SU-DHL-6 (cell line): Measurements from ENCODE around the gene MMP14.
"Not testable (repeated sequence)": the region's sequence is repeated elsewhere in the genome, so short reads cannot be mapped to it uniquely, and the experiment has no call there.

Experiments
- H2AFZ ChIP-seq: fragments of 200-600 bp; sonication (generic); 2 replicates; pipeline ENCODE4 v1.6.1; 2014; ENCODE audit warnings: low read depth, mild to moderate bottlenecking, moderate library complexity, mixed read lengths, antibody characterized with exemption, low read length; ENCODE audit not compliant: severe bottlenecking
- H3F3A ChIP-seq: fragments of 200-600 bp; shearing (Covaris generic); 2 replicates; pipeline ENCODE4 v1.6.0; 2016; ENCODE audit warnings: antibody characterized with exemption, mild to moderate bottlenecking; ENCODE audit not compliant: insufficient read depth
- H3K27ac ChIP-seq: fragments of 200-600 bp; sonication (generic); 2 replicates; pipeline ENCODE4 v1.5.1; 2016; ENCODE audit warnings: low read depth, mild to moderate bottlenecking, low read length, moderate library complexity, mixed read lengths
- H3K27me3 ChIP-seq: fragments of 200-600 bp; sonication (generic), shearing (Covaris generic); 2 replicates; pipeline ENCODE4 v1.6.0; 2014; ENCODE audit warnings: mild to moderate bottlenecking, low read length
- H3K36me3 ChIP-seq: fragments of 200-600 bp; sonication (generic); 2 replicates; pipeline ENCODE4 v1.6.1; 2014; ENCODE audit warnings: mild to moderate bottlenecking, low read length, mixed read lengths
- H3K4me2 ChIP-seq: fragments of 300-600, 200-600 bp; shearing (Covaris generic), sonication (generic); 2 replicates; pipeline ENCODE4 v1.6.0; 2014; ENCODE audit warnings: low read length, low read depth, mild to moderate bottlenecking; ENCODE audit not compliant: poor library complexity, severe bottlenecking
- H3K4me3 ChIP-seq: fragments of 200-600 bp; sonication (generic); 2 replicates; pipeline ENCODE4 v1.5.1; 2014; ENCODE audit warnings: antibody characterized with exemption, low read length, mild to moderate bottlenecking, mixed read lengths; ENCODE audit not compliant: insufficient read depth, poor library complexity, severe bottlenecking
- H3K79me2 ChIP-seq: fragments of 200-600 bp; sonication (generic); 2 replicates; pipeline ENCODE4 v1.6.1; 2014; ENCODE audit warnings: mild to moderate bottlenecking, low read length, moderate library complexity; ENCODE audit not compliant: insufficient read depth
- H3K9ac ChIP-seq: fragments of 200-600 bp; sonication (generic); 2 replicates; pipeline ENCODE4 v1.7.0; 2014; ENCODE audit warnings: mild to moderate bottlenecking, low read length
- H3K9me2 ChIP-seq: fragments of 200-600 bp; sonication (generic); replicated peaks from 2 replicates; pipeline ENCODE4 v1.6.1; 2014; ENCODE audit warnings: low read length; ENCODE audit not compliant: insufficient read depth
- H3K9me3 ChIP-seq: fragments of 200-600 bp; sonication (generic); 2 replicates; pipeline ENCODE4 v1.6.1; 2014; ENCODE audit warnings: low read length, mixed read lengths; ENCODE audit not compliant: insufficient read depth
- H4K20me1 ChIP-seq: fragments of 200-600 bp; sonication (generic); 2 replicates; pipeline ENCODE4 v1.6.1; 2014; ENCODE audit warnings: low read depth, mild to moderate bottlenecking, antibody characterized with exemption, low read length, moderate library complexity, mixed read lengths
- CTCF ChIP-seq: fragments of 200-600 bp; sonication (generic); IDR thresholded peaks from one replicate; pipeline ENCODE4 v1.5.1; 2017; ENCODE audit warnings: antibody characterized with exemption, mild to moderate bottlenecking, low read length, moderate library complexity; ENCODE audit not compliant: insufficient read depth, poor library complexity, severe bottlenecking
- EZH2phosphoT487 ChIP-seq: fragments of 200-600 bp; sonication (generic), shearing (Covaris generic); conservative IDR thresholded peaks from 2 replicates; pipeline ENCODE4 v1.6.1; 2018; ENCODE audit warnings: mild to moderate bottlenecking, antibody characterized with exemption, low read length, moderate library complexity, mixed read lengths

Gene MMP14

GRCh38 chr14:22850944-22851764, 14.8 kb downstream of the MMP14 start:
- Histone ChIP-seq H3K9me3 (no peaks in the 10 kb centered on the region), H3K79me2 (no peaks in the 10 kb centered on the region), H3K9me2 (no peaks in the 10 kb centered on the region), H3K4me2 (no peak overlapping the region), H3K4me3 (no peak overlapping the region), H3K27me3 (no peaks in the 10 kb centered on the region), H3K9ac (no peak overlapping the region), H3K36me3 (no peaks in the 10 kb centered on the region), H4K20me1 (no peaks in the 10 kb centered on the region), H2AFZ (no peak overlapping the region), H3F3A (0 out of 2 replicates have a peak, but pooled peaks cover 3% of the 10 kb centered on the region), H3K27ac (no peak overlapping the region)
- no peak for TF ChIP-seq EZH2phosphoT487
- no peak for TF ChIP-seq CTCF

GRCh38 chr14:22852178-22852577, 15.8 kb downstream of the MMP14 start:
- H3K4me3 ChIP-seq, H3K79me2 ChIP-seq, H3K4me2 ChIP-seq, H3K9me3 ChIP-seq, H3K9ac ChIP-seq, H3F3A ChIP-seq, H4K20me1 ChIP-seq, H3K27ac ChIP-seq, H3K36me3 ChIP-seq, H3K9me2 ChIP-seq, H3K27me3 ChIP-seq: not testable (repeated sequence)
- peak overlapping the region; percentile 91 for H2AFZ ChIP-seq

- TF ChIP-seq CTCF, result no peak
- no peak for TF ChIP-seq EZH2phosphoT487
- no peaks in the 10 kb centered on the region for H3K27me3 ChIP-seq
- H3K36me3 ChIP-seq, result no peaks in the 10 kb centered on the region
- H3K4me3 ChIP-seq, result no peak overlapping the region
- H3K9ac ChIP-seq, result peak overlapping the region; percentile 66; the same call in 1 of the 2 replicates
- no peak overlapping the region for H3K27ac ChIP-seq
- no peaks in the 10 kb centered on the region for H3K9me2 ChIP-seq
- H4K20me1 ChIP-seq, result no peaks in the 10 kb centered on the region
- H3F3A ChIP-seq, result 0 out of 2 replicates have a peak, but pooled peaks cover 3% of the 10 kb centered on the region
- peak overlapping the region; percentile 89 for H3K4me2 ChIP-seq
- H3K9me3 ChIP-seq, result no peaks in the 10 kb centered on the region
- H2AFZ ChIP-seq, result peak overlapping the region; percentile 91
- H3K79me2 ChIP-seq, result no peaks in the 10 kb centered on the region
Observed at GRCh38 chr14:22852599-22852939, 16.2 kb downstream of the MMP14 start.
